Lower lobe of right lung (tissue), 2 donors: Measurements from ENCODE around the gene GAREM1. TPM values are rescaled to one million over a fixed set of nuclear protein-coding genes. Genes with fewer than 3 reads are reported as not detected.
"Not testable (repeated sequence)": the region's sequence is repeated elsewhere in the genome, so short reads cannot be mapped to it uniquely, and the experiment has no call there.

ENCODE experiments used
- ATAC-seq, 2 donors: fragments of 200-7000 bp; cut with Tn5 transposase; one replicate each; pipeline ENCODE4 v1.9.1; 2020 to 2022; ENCODE audit warnings: mild to moderate bottlenecking in 2 of 2, moderate library complexity in 2 of 2
- DNase-seq: peaks from one replicate; pipeline ENCODE4 v3.0.0-alpha.2; 2020
- H3K27ac ChIP-seq: fragments of 200-600 bp; one replicate; pipeline ENCODE4 v1.8.0; 2022
- H3K27me3 ChIP-seq: fragments of 200-600 bp; one replicate; pipeline ENCODE4 v1.8.0; 2022; ENCODE audit warnings: low read depth
- H3K36me3 ChIP-seq: fragments of 200-600 bp; one replicate; pipeline ENCODE4 v1.8.0; 2022; ENCODE audit warnings: mild to moderate bottlenecking
- H3K4me1 ChIP-seq: fragments of 200-600 bp; one replicate; pipeline ENCODE4 v1.8.0; 2022
- H3K4me3 ChIP-seq: fragments of 200-600 bp; one replicate; pipeline ENCODE4 v1.8.0; 2022; ENCODE audit warnings: mild to moderate bottlenecking
- H3K9me3 ChIP-seq: fragments of 200-600 bp; one replicate; pipeline ENCODE4 v1.8.0; 2022
- intact Hi-C: fragments of 100-400 bp; cut with DNase I; formaldehyde crosslinking; loops from one replicate; pipeline ENCODE4 v1.11.0; 2022
- long read RNA-seq: library from polyadenylated mRNA; unstranded; transcript quantifications from one replicate; pipeline ENCODE4 v2.0.0, GENCODE V29; 2021
- total RNA-seq: library from RNA; stranded (reverse); fragmentation: NEBNext Ultra II Directional; extraction: Animal tissue kit (Norgen Biotek cat#: 25700); gene quantifications from one replicate; pipeline ENCODE4 v1.2.1, GENCODE V29; 2021
- TF ChIP-seq, protein P1 (sequence below): fragments of 200-600 bp; IDR thresholded peaks from one replicate; pipeline ENCODE4 v1.8.0; 2022; ENCODE audit warnings: antibody characterized with exemption, mild to moderate bottlenecking
- donor health status: DM: no; HTN: yes; CAD: no; lungs with severe emphysema.

GAREM1 gene
- 10.3 TPM for total RNA-seq
- long read RNA-seq, full-length matches to known transcripts = 7 of 17 reads
- long read RNA-seq, partial matches to known transcripts = 3 of 17 reads
- long read RNA-seq, other reads (novel, unspliced or antisense) = 7 of 17 reads

DNA sequence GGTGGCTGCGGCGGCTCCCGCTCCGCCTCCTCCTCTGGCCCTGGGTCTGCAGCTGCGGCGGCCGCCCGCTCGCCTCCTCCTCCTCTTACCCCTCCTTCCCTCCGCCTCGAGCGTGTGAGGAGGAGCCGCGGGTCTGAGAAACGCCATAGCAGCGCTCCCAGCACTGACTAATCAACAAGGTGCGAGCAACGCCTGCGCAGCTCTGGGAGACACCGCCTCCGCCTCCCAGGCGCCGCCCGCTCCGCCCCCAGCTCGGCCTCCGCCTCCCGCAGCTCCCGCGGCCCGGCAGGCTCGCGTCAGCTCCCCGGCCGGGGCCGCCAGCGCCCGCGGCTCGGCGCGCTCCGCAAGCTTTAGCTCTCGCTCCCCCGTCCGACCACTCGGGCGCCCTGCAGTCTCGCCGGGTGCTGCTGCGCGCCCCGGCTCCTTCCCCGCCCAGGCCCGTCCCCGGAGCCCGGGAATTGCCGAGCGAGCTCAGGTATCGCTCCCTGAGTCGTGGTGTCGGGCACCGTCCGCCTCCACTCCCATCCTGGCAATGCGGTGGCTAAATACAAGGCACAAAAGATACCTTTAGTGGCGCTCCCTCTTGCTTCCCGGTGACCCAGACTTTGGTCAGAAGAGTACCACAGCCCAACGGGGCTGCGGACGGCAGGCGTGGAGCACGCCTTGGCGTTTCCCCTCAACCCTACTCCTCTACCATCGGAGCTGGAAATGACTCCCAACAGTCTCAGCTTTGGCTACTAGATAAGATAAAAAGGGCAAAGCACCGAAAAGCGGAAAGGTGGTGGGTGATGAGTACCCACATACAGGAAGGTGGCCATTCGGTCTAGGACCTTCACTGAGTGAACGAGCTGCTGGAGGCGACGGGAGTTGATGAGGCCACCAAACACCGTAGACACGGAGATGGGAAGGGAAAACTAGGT is at the start of gene GAREM1:
TSS of gene GAREM1 (minus strand) at position 169 of the 920 bp plus-strand sequence. CDS start 454 bp downstream, outside the sequence.
- no peaks in the 10 kb centered on the region for H3K9me3 ChIP-seq
- DNase-seq = peak; percentile 95
- H3K4me3 ChIP-seq = peak within 1 kb of the TSS; percentile 70
- H3K4me1 ChIP-seq = peaks cover 18% of the 10 kb centered on the region
- intact Hi-C loops = no loop called here
- peak within 1 kb of the TSS; percentile 69 for H3K27ac ChIP-seq
- TF ChIP-seq, protein P1, sequence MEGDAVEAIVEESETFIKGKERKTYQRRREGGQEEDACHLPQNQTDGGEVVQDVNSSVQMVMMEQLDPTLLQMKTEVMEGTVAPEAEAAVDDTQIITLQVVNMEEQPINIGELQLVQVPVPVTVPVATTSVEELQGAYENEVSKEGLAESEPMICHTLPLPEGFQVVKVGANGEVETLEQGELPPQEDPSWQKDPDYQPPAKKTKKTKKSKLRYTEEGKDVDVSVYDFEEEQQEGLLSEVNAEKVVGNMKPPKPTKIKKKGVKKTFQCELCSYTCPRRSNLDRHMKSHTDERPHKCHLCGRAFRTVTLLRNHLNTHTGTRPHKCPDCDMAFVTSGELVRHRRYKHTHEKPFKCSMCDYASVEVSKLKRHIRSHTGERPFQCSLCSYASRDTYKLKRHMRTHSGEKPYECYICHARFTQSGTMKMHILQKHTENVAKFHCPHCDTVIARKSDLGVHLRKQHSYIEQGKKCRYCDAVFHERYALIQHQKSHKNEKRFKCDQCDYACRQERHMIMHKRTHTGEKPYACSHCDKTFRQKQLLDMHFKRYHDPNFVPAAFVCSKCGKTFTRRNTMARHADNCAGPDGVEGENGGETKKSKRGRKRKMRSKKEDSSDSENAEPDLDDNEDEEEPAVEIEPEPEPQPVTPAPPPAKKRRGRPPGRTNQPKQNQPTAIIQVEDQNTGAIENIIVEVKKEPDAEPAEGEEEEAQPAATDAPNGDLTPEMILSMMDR = peak; percentile 56
- H3K27me3 ChIP-seq = no peaks in the 10 kb centered on the region
- ATAC-seq = peak; percentile 96 to 98
- H3K36me3 ChIP-seq = no peaks in the 10 kb centered on the region

DNA sequence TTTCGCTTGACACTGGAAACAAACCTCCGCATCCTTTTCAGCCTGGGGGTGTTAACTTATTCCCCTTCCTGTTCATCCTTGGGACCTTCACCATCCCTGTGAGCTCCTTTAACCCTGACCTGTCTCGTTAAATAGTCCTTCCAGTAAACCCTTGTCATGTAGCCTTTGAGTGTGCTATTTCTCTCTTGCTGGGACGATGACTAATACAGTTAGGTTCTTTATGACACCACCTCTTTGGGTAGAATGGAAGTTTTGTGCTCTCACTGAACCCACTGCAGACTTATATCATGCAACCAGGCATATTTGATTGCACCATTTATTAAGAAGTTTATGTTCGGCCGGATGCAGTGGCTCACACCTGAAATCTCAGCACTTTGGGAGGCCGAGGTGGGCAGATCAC is 40.5 kb upstream of the GAREM1 start:
- Histone ChIP-seq H3K4me3 (no peak overlapping the region), H3K36me3 (no peaks in the 10 kb centered on the region), H3K27ac (no peak overlapping the region), H3K9me3 (no peaks in the 10 kb centered on the region), H3K4me1 (no peaks in the 10 kb centered on the region), H3K27me3 (no peaks in the 10 kb centered on the region)
- TF ChIP-seq, protein P1 = no peak
- ATAC-seq (no peak), DNase-seq (no peak)
- intact Hi-C loops = no loop called here

DNA sequence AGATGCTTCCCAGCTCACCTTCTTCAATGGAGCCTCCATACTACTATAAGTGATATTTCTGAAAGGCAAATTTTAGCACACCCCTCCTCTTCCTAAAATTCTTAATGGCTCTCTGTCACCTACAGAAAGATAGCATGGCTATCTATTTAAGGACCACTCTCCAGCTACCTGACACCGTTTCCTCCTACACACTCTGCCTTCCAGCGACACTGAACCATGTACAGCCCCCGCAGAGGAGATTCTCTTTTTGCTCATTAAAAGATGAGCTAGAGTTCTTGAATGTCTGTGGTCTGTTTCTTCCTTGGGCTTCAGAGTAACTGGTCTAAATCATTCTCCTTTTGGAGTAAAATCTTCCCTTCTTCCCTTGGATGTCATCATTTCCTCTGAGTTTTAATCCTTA is 38.4 kb upstream of the GAREM1 start:
- Histone ChIP-seq H3K36me3 (no peaks in the 10 kb centered on the region), H3K4me1 (no peaks in the 10 kb centered on the region), H3K4me3 (no peak overlapping the region), H3K9me3 (no peaks in the 10 kb centered on the region), H3K27me3 (no peaks in the 10 kb centered on the region), H3K27ac (no peak overlapping the region)
- ATAC-seq (no peak), DNase-seq (no peak)
- TF ChIP-seq, protein P1 = no peak
- intact Hi-C loops = no loop called here

DNA sequence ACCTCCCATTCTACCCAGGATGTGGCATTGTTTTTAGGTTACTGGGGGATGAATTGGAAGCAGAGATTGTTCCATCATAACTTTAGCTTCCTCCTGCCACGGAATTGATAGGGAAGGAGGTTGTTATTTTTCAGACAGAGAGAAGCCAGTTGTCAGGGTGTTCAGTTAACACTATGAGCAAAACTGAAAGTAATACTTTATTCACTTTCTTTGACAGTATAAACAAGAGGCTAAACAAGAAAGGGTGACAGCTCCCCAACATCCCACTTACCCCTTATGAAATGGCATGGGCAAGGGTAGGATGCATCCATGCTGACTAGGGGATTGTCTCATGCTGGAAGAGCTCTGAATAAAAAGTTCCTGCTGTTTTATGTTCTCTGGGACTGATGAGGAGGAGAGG is 36.4 kb upstream of the GAREM1 start:
- Histone ChIP-seq H3K27ac (no peak overlapping the region), H3K36me3 (no peaks in the 10 kb centered on the region), H3K4me1 (no peaks in the 10 kb centered on the region), H3K9me3 (no peaks in the 10 kb centered on the region), H3K27me3 (no peaks in the 10 kb centered on the region), H3K4me3 (no peak overlapping the region)
- no peak for DNase-seq
- intact Hi-C loops = no loop called here
- ATAC-seq = no peak
- TF ChIP-seq, protein P1 = no peak

DNA sequence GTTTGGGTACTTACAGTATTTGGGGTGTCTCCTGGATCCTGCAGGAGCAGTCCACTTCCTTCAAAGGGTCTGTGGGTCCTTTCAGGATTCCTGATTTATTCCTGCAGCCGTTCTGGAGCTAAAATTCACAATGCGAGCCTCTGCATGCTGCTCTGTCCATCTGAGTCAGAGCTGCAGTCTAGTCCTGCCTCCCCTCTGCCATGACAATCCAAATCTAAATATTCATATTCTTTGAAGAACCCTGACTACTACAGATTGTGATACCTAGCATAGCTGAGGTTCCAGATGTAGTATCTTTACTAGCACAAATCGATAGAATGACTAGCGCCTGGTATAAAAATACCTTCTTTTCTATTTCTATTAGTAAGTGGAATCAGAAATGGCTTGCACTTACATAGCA is 31.3 kb upstream of the GAREM1 start:
- intact Hi-C loops = no loop called here

DNA sequence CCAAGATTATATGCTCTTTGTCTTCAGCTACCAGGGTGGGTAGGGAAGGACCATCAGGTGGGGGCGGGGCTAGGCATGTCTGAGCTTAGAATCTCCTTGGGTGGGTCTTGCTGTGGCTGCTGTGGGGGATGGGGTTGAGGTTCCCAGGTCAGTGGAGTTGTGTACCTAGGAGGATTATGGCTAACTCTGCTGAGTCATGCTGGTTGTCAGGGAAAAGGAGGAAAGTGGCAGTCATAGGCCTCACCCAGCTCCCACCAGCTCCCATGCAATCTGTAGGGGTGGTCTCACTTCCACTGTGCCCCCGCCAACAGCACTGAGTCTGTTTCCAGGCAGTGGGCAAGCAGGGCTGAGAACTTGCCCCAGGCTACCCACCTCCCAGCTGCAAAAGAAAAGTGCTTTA is 30.6 kb upstream of the GAREM1 start:
- H3K36me3 ChIP-seq, H3K4me1 ChIP-seq, H3K27ac ChIP-seq, intact Hi-C loops, DNase-seq, ATAC-seq, H3K27me3 ChIP-seq, H3K9me3 ChIP-seq, H3K4me3 ChIP-seq: not testable (repeated sequence)

More for the DNA sequence above, 31.3 kb upstream of the GAREM1 start:
- no peak for DNase-seq
- no peaks in the 10 kb centered on the region for H3K36me3 ChIP-seq
- H3K27ac ChIP-seq = no peak overlapping the region
- TF ChIP-seq, protein P1 = no peak
- no peaks in the 10 kb centered on the region for H3K4me1 ChIP-seq
- no peak for ATAC-seq
- no peaks in the 10 kb centered on the region for H3K9me3 ChIP-seq
- H3K4me3 ChIP-seq = no peak overlapping the region
- H3K27me3 ChIP-seq = no peaks in the 10 kb centered on the region
